Measurements from ENCODE around the gene SLC4A8.
"Not testable (repeated sequence)": the region's sequence is repeated elsewhere in the genome, so short reads cannot be mapped to it uniquely, and the experiment has no call there.

Gene SLC4A8

DNA sequence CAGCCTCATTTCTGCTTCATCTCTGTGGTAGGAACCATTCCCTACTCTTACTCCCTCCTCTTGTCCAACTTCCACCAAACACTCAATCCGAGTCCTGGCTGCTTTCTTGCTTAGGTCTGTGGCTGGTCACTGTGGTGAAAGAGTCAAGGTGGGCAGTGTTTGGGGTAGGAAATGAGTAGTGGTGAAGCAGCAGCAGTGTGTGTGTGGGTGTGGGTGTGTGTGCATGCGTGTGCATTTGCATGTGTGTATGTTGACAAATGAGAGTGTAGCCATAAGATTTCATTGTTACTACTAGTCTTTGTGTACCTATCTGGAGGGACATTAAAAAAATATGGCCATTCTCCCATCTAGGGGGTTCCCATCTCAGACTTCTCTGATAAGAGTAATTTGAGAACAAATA is 87.8 kb downstream of the SLC4A8 start:
- TF ChIP-seq, protein P1, sequence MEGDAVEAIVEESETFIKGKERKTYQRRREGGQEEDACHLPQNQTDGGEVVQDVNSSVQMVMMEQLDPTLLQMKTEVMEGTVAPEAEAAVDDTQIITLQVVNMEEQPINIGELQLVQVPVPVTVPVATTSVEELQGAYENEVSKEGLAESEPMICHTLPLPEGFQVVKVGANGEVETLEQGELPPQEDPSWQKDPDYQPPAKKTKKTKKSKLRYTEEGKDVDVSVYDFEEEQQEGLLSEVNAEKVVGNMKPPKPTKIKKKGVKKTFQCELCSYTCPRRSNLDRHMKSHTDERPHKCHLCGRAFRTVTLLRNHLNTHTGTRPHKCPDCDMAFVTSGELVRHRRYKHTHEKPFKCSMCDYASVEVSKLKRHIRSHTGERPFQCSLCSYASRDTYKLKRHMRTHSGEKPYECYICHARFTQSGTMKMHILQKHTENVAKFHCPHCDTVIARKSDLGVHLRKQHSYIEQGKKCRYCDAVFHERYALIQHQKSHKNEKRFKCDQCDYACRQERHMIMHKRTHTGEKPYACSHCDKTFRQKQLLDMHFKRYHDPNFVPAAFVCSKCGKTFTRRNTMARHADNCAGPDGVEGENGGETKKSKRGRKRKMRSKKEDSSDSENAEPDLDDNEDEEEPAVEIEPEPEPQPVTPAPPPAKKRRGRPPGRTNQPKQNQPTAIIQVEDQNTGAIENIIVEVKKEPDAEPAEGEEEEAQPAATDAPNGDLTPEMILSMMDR (IDR thresholded peaks at IDR 0.05; ENCODE audit: low read depth, low read length), result no peak

DNA sequence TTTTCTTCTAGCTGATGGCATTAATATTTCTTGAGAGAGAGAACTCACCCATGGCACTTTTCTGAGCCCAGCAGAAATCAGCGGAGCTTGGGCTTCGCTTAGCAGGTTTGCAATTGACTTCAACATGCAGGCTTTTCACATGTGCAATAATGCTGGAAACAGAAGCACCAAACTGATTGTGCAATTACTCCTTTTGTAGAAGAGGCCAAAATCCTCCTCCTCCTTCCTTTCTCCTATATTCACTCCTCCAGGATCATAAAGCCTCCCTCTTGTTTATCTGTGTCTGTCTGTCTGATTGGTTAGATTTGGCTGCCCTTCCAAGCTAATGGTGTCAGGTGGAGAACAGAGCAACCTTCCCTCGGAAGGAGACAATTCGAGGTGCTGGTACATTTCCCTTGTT is 90.4 kb downstream of the SLC4A8 start:
- not testable (repeated sequence) for DNase-seq (ENCODE audit: extremely low read depth, low read depth)

More for the DNA sequence above, 87.8 kb downstream of the SLC4A8 start:
- DNase-seq (ENCODE audit: extremely low read depth, low read depth), result no peak

DNA sequence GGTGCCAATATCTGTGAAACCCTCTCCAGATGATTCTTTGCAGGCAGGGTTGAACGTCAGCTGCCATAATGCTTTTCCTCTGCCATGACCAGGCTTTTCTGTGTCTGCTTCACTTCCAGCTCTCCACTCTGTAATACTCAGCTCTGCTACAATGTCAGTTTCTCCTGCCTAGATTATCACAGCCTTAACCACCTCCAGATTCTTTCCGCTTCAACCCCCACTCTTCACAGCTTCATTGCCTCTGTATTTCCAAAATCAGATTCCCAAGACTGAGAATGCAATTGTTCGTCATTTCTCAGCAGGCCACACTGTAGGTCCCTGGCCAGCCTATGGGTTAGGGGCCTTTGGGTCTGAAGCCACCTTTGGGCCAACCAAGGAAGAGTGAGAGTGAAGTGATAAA is 92.7 kb downstream of the SLC4A8 start:
- TF ChIP-seq, protein P1 (IDR thresholded peaks at IDR 0.05; ENCODE audit: low read depth, low read length), result no peak

GRCh38 chr12:51517800-51518199 is 93.2 kb downstream of the SLC4A8 start:
- no peak for DNase-seq (ENCODE audit: extremely low read depth, low read depth)

More for the DNA sequence above, 92.7 kb downstream of the SLC4A8 start:
- no peak for DNase-seq (ENCODE audit: extremely low read depth, low read depth)

DNA sequence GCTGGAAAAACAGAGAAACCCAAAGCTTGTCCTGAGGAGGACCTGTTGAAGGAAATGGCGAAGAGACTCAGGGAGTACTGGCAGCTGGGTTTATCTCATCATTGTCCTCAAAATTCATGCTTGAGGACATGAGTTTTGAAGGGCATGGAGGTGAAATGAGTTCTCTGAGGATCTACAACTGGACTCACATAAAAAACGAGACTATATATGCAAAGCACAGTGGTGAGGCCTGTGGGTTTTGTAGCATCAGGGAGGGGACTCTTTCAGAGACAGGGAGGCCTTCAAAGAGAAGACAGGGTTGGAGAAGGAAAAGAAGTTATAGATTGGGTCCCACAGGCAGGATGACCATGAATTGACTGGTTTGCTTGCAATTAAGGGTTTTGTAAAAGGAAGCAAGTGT is 95.1 kb downstream of the SLC4A8 start:
- no peak for DNase-seq (ENCODE audit: extremely low read depth, low read depth)

More at GRCh38 chr12:51517800-51518199, 93.2 kb downstream of the SLC4A8 start:
- TF ChIP-seq, protein P1 (IDR thresholded peaks at IDR 0.05; ENCODE audit: low read depth, low read length), result no peak

DNA sequence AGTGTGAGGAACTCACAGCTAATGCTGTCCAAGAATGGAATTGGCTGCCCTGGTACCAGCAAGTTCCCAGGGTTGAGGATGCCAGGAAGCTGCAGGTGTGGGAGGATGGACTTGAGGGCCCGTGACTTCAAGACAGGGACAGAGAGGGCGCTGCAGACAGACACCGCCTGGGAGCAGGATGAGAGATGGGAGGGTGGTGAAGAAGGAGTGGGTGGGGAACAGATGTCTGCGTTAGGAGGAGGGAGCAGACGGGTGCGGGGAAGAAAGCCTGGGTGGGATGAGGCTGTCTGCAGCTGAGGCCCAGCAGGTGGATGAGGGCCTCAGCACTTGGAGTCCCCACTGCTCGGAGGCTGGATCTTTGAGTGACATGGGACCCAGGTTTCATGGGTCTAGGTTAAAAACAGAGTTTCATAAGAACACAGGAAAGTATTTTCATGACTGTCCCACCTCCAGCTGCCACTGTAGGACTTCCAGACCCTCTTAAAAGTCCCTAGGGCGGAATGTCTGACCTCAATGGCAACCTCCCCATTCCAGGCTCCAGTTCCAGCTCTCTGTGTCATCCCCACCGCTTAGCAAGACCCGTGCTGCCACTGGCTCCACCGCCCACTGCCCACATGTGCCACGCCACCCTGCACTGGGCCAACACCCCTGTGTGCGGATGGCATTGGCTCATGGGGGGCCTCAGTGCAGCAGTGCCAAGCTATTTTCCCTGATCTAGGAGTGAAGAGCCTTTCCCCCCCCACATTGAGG is 96.1 kb downstream of the SLC4A8 start:
- DNase-seq (ENCODE audit: extremely low read depth, low read depth), result no peak
- TF ChIP-seq, protein P1 (IDR thresholded peaks at IDR 0.05; ENCODE audit: low read depth, low read length), result no peak

More for the DNA sequence above, 95.1 kb downstream of the SLC4A8 start:
- TF ChIP-seq, protein P1 (IDR thresholded peaks at IDR 0.05; ENCODE audit: low read depth, low read length), result no peak

GRCh38 chr12:51521554-51522276 is 97.1 kb downstream of the SLC4A8 start:
- TF ChIP-seq, protein P1 (IDR thresholded peaks at IDR 0.05; ENCODE audit: low read depth, low read length), result peak; percentile 4; the same call in 1 of the 2 replicates
- DNase-seq (ENCODE audit: extremely low read depth, low read depth), result no peak
